SK-N-SH treated with all-trans-retinoic acid at 6 μM for 48 hours (cell line): ENCODE data around the gene GNRH2.

Experiments
- PATZ1 ChIP-seq: fragments of 250-450 bp; sonication (Bioruptor Pico); IDR thresholded peaks from 2 replicates; pipeline ENCODE4 v1.8.0; 2020; ENCODE audit warnings: mild to moderate bottlenecking, moderate library complexity, borderline replicate concordance
- ZFP30 ChIP-seq: fragments of 450-650 bp; formaldehyde crosslinking; IDR thresholded peaks from 2 replicates; pipeline ENCODE4 v1.5.0; 2022; ENCODE audit warnings: mild to moderate bottlenecking, moderate library complexity

GRCh38 chr20:3080939-3081388, 37.5 kb downstream of the GNRH2 start:
- TF ChIP-seq ZFP30 (no peak), PATZ1 (CRISPR knock-in tag) (no peak)
